Measurements from ENCODE around the gene GTF2F2.

- TF ChIP-seq STAT6 (CRISPR knock-in tag; conservative IDR thresholded peaks at IDR 0.05; ENCODE audit: low read depth) (no peak), CTCF (IDR thresholded peaks at IDR 0.05) (no peak), IRF2 (CRISPR knock-in tag; IDR thresholded peaks at IDR 0.05; ENCODE audit: borderline replicate concordance, low read depth) (no peak), TCF7 (CRISPR knock-in tag; IDR thresholded peaks at IDR 0.05; ENCODE audit: low read depth) (no peak), ETV6 (CRISPR knock-in tag; IDR thresholded peaks at IDR 0.05) (no peak)
- TF ChIP-seq, protein P1, sequence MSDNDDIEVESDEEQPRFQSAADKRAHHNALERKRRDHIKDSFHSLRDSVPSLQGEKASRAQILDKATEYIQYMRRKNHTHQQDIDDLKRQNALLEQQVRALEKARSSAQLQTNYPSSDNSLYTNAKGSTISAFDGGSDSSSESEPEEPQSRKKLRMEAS (CRISPR knock-in tag; IDR thresholded peaks at IDR 0.05) = no peak
- TF ChIP-seq, protein P2, sequence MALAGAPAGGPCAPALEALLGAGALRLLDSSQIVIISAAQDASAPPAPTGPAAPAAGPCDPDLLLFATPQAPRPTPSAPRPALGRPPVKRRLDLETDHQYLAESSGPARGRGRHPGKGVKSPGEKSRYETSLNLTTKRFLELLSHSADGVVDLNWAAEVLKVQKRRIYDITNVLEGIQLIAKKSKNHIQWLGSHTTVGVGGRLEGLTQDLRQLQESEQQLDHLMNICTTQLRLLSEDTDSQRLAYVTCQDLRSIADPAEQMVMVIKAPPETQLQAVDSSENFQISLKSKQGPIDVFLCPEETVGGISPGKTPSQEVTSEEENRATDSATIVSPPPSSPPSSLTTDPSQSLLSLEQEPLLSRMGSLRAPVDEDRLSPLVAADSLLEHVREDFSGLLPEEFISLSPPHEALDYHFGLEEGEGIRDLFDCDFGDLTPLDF (CRISPR knock-in tag; IDR thresholded peaks at IDR 0.05) = no peak
These were observed 196.0 kb downstream of the GTF2F2 start for GRCh38 chr13:45316338-45316737.

Measured in WTC11 (cell line).